IgD-negative memory B cell (primary cell): Measurements from ENCODE around the gene ROR2. TPM values are rescaled to one million over a fixed set of nuclear protein-coding genes. Genes with fewer than 3 reads are reported as not detected.

ENCODE experiments used
- H3K27ac Mint-ChIP-seq, 3 donors: one replicate each; pipeline ENCODE4 v1.8.0; 2020 to 2022; ENCODE audit warnings: mild to moderate bottlenecking in 3 of 3, mixed read lengths in 3 of 3, moderate library complexity in 1 of 3
- H3K27me3 Mint-ChIP-seq: one replicate; pipeline ENCODE4 v1.8.0; 2021; ENCODE audit warnings: mixed read lengths
- H3K36me3 Mint-ChIP-seq: one replicate; pipeline ENCODE4 v1.8.0; 2020; ENCODE audit warnings: mild to moderate bottlenecking, mixed read lengths
- H3K4me1 Mint-ChIP-seq, 3 donors: one replicate each; pipeline ENCODE4 v1.8.0; 2020 to 2022; ENCODE audit warnings: mixed read lengths in 3 of 3, mild to moderate bottlenecking in 1 of 3
- H3K4me3 Mint-ChIP-seq, 4 donors: one replicate each; pipeline ENCODE4 v1.8.0; 2020 to 2022; ENCODE audit warnings: mild to moderate bottlenecking in 4 of 4, mixed read lengths in 4 of 4, moderate library complexity in 3 of 4
- H3K9me3 Mint-ChIP-seq, 3 donors: one replicate each; pipeline ENCODE4 v1.8.0; 2020 to 2021; ENCODE audit warnings: mixed read lengths in 3 of 3, mild to moderate bottlenecking in 1 of 3
- polyA plus RNA-seq: library from polyadenylated mRNA; unstranded; fragments of 300-500 nt; fragmentation: Illumina TruSeq; gene quantifications from one replicate; pipeline ENCODE4 v1.2.3, GENCODE V29; 2021

Gene ROR2
- polyA plus RNA-seq, 1 donor from 2014 or later, result not detected

DNA sequence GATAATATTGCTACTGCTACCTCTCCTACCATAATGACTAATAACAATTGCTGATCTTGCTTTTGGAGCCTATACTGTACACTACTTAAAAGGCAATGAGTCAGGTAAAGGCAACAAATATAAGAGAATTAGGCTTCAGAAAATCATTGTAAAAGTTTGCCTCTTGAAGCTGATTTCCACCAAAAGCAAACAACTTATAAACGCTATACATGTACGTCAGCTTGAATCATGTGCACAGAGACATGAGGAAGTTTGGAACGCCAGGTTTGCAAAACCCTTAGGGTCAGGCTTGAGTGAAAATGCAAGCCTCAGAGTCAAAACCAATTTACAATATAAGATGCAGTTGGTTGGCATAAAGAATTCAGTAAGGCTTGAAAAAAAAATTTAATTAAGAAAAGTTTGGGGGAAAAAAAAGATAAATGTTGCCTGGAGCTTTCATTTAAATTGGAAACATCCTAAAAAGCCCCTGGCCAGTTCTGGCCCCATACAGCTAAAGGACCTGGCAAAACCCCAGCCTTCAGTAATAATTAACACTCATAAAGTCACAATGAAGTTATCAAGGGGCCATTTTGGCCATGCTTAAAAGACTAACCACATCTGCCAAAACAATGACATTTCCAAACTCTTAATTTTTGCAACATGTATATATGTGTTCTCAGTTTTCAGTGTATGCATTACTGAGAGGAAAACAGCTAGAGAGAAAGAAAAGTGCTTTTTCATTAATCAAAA lies 345.4 kb downstream of the ROR2 start:
- Mint-ChIP-seq H3K36me3 (peaks cover 1% of the 10 kb centered on the region), H3K27ac (no peak overlapping the region), H3K9me3 (peaks cover 0 to 3% (median 0%) of the 10 kb centered on the region in 3 donors), H3K4me1 (no peaks in the 10 kb centered on the region), H3K4me3 (no peak overlapping the region), H3K27me3 (peaks cover 7% of the 10 kb centered on the region)

DNA sequence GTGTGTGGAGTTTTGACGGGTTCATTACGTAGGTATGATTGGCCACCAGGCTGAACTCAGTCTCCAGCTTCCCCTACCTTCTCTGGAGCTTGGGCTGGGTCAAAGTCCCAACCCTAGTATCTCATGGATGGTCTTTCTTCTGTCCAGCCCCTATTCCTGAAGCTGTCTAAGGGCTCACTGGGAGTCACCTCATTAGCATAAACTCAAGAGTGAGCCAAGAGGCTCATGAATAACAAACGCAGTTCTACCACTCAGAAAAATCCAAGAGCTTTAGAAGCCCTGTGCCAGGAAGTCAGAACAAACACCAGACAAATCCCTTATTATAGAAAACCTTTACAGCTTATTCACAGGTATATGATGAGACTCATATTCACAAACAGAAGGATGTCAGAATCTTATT lies 346.1 kb downstream of the ROR2 start:
- peaks cover 7% of the 10 kb centered on the region for H3K27me3 Mint-ChIP-seq
- H3K27ac Mint-ChIP-seq, result no peak overlapping the region
- H3K36me3 Mint-ChIP-seq, result peaks cover 1% of the 10 kb centered on the region
- no peak overlapping the region for H3K4me3 Mint-ChIP-seq
- H3K9me3 Mint-ChIP-seq, result peaks cover 0 to 3% (median 0%) of the 10 kb centered on the region in 3 donors
- no peaks in the 10 kb centered on the region for H3K4me1 Mint-ChIP-seq

DNA sequence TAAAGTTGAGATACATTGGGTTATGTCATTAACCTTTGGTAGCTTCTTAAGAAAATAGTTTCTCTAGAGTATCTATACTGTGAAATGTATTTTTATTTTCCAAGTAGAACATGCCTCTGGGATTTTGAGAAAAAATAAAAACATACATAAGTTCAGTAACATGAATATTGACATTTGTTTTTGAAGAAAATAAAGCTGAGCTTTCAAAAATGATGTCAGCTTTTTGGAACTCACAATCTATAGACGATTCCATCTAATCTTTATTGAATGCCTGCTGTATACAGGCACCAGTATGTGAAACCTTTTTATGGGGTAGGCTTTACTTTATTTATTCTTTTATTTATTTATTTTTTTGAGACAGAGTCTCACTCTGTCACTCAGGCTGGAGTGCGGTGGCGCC lies 350.5 kb downstream of the ROR2 start:
- no peaks in the 10 kb centered on the region for H3K4me1 Mint-ChIP-seq
- no peak overlapping the region for H3K27ac Mint-ChIP-seq
- peaks cover 4% of the 10 kb centered on the region for H3K27me3 Mint-ChIP-seq
- peaks cover 1% of the 10 kb centered on the region for H3K36me3 Mint-ChIP-seq
- H3K9me3 Mint-ChIP-seq, result no peaks in the 10 kb centered on the region
- no peak overlapping the region for H3K4me3 Mint-ChIP-seq

DNA sequence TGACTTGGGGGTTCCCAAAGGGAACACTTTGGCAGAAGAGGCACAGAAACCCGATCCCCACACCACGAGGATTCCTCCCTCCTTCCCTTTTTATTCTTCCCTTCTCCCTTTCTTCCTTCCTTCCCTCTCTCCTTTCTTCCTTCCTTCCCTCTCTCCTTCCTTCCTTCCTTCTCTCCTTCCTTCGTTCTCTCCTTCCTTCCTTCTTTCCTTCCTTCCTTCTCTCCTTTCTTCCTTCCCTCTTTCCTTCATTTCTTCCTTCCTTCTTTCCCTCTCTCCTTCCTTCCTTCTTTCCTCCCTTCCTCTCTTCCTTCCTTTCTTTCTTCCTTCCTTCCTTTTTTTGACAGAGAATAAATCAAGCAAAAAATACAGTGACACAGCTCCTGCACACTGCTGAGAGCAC lies 358.4 kb downstream of the ROR2 start:
- Mint-ChIP-seq H3K4me3 (no peak overlapping the region), H3K4me1 (no peaks in the 10 kb centered on the region), H3K27me3 (peaks cover 5% of the 10 kb centered on the region), H3K36me3 (no peaks in the 10 kb centered on the region), H3K9me3 (no peaks in the 10 kb centered on the region), H3K27ac (no peak overlapping the region)

DNA sequence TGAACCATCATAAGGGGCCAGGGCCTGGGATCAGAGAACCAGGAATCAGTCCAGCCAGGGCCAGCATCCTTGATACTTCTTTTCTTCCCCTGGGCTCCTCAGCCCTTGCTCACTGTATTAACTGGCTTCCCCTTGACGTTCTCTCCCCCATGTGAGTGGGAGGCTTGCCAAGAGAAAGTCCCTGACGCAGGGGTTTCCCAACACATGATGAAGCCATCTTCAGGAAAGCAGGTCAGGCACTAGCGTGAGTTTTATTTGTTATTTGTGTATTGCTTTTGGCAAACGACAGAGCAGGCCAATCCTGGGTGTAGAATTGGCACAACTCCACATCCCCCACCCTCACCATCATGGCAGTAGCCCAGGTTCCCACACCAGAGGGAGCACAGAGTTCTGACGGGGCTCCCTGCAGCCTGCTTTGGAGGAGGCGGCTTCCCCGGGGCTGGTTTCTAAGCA lies 360.9 kb downstream of the ROR2 start:
- Mint-ChIP-seq H3K4me1 (no peaks in the 10 kb centered on the region), H3K27me3 (peaks cover 7% of the 10 kb centered on the region), H3K4me3 (no peak overlapping the region), H3K36me3 (no peaks in the 10 kb centered on the region), H3K27ac (no peak overlapping the region), H3K9me3 (no peaks in the 10 kb centered on the region)

DNA sequence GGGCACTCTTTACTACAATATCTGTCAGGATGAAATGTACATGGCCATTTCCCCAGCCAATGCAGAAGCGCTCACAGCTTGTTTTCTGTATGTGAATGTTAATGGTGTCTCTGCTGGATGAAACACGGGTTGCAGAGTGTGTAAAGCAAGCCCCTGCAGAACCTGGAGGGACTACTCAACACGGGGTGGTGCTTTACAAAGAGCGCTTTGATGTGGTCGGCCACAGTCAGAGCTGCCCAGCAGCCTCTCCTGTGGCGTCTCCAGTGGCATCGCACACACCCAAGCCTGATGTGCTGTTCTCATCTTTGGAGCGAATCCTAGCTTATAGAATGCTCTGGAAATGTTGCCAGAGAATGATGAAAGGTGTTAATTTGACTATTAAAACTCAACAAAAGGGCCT lies 363.7 kb downstream of the ROR2 start:
- no peak overlapping the region for H3K4me3 Mint-ChIP-seq
- no peaks in the 10 kb centered on the region for H3K9me3 Mint-ChIP-seq
- H3K36me3 Mint-ChIP-seq, result no peaks in the 10 kb centered on the region
- peaks cover 4% of the 10 kb centered on the region for H3K27me3 Mint-ChIP-seq
- H3K4me1 Mint-ChIP-seq, result no peaks in the 10 kb centered on the region
- no peak overlapping the region for H3K27ac Mint-ChIP-seq

DNA sequence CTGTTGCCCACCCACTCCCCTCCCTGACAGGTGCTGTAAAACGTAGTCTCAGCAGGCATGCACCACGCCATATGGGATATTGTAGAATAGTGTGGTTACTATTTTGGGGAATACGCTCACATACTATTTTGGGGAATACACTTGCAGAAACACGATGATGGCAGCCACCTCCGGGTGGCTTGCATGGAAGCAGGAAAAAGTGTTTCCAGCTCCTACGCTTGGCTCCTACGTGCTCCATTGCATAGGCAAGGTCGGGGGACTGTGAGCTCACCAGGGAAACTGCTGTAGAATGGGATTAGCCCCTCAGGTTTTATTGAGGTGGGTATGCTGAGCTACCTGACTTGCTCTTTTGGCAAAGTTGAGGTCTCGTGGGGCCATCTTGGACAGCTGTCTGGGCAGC lies 366.1 kb downstream of the ROR2 start:
- Mint-ChIP-seq H3K4me1 (no peaks in the 10 kb centered on the region), H3K9me3 (no peaks in the 10 kb centered on the region), H3K27ac (no peak overlapping the region), H3K27me3 (peaks cover 4% of the 10 kb centered on the region), H3K36me3 (no peaks in the 10 kb centered on the region), H3K4me3 (no peak overlapping the region)

DNA sequence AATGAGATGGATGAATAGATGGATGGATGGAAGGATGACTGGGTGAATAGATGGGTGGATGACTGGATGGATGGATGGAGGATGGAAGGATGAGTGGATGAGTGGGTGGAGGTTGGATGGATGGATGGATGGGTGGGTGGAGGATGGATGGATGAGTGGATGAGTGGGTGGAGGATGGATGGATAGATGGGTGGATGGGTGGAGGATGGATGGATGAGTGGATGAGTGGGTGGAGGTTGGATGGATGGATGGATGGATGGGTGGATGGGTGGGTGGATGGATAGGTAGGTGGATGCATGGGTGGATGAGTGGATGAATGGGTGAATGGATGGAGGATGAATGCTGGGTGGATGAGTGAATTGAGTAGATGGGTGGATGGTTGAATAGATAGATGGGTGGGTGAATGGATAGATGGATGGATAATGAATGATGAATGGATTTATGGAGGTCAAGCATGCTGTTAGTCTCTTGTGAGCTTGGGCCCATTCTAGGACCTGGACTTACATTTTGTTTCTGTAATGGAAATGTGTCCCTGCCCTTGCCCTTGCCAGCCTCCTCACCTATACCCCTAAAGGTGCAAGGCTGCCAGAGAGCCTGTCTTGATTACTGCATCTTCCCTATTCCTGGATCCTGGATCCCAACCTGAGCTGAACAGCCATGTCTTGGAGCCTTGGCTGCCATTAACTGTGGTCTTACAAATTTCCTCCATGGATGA lies 366.7 kb downstream of the ROR2 start:
- Mint-ChIP-seq H3K9me3 (no peaks in the 10 kb centered on the region), H3K4me1 (no peaks in the 10 kb centered on the region), H3K36me3 (no peaks in the 10 kb centered on the region), H3K27me3 (peaks cover 4% of the 10 kb centered on the region), H3K27ac (no peak overlapping the region), H3K4me3 (no peak overlapping the region)

DNA sequence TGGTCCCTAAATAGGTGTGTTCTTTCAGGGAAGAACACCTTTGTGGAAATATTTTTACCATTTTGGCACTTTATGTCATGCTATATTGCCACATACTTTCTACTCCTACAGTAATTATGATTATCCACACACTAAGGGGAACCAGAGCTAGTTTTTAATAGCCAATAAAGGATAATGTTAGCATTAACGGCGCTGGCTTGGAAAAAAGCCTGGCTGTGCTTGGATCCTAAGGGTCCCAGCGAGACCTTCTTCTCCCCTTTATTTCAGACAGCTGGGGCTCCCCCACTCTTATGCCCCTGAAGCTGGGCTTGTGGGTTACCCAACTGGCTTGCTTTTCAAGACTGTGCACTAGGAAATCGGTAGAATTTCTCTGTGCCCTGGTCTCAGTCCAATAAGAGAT lies 367.8 kb downstream of the ROR2 start:
- H3K36me3 Mint-ChIP-seq, result no peaks in the 10 kb centered on the region
- no peak overlapping the region for H3K4me3 Mint-ChIP-seq
- no peaks in the 10 kb centered on the region for H3K4me1 Mint-ChIP-seq
- H3K27me3 Mint-ChIP-seq, result peaks cover 4% of the 10 kb centered on the region
- no peaks in the 10 kb centered on the region for H3K9me3 Mint-ChIP-seq
- H3K27ac Mint-ChIP-seq, result no peak overlapping the region

DNA sequence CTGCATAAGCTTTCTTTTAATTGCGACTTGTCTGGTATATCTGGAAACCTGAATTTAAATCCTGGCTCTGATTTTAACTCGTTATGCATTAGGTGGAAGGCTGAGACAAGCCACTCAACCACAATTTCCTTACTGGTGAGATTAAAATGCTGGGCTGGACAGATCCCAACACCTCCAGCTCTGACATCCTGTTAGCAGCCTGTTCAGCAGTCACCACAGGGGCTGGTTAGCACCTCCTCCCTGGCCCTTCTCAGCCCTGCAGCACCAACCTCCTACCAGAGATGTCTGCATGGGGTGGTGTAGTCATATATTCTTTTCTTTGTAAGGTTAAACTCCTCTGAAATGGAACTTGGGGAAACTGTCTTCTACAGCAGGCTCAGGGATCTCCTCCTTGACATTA lies 369.9 kb downstream of the ROR2 start:
- Mint-ChIP-seq H3K4me1 (no peaks in the 10 kb centered on the region), H3K27me3 (peaks cover 2% of the 10 kb centered on the region), H3K9me3 (no peaks in the 10 kb centered on the region), H3K27ac (no peak overlapping the region), H3K4me3 (no peak overlapping the region), H3K36me3 (no peaks in the 10 kb centered on the region)

DNA sequence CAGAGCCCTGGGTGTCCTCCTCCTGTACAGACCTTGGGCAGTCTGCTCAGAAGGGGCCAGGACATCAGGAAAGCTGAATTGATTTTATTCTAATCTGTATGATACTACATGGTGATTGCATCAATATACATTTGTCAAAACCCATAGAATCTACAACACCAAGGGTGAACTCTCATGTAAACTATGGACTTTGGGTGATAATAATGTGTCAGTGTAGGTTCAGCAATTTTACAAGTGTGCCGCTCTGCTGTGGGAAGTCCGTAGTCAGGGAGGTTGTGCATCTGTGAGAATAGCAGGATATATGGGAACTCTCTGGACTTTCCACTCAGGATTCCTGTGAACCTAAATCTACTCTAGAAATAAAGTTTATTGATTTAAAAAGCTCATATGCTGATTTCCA lies 371.1 kb downstream of the ROR2 start:
- no peaks in the 10 kb centered on the region for H3K4me1 Mint-ChIP-seq
- H3K4me3 Mint-ChIP-seq, result no peak overlapping the region
- H3K27ac Mint-ChIP-seq, result no peak overlapping the region
- no peaks in the 10 kb centered on the region for H3K9me3 Mint-ChIP-seq
- H3K36me3 Mint-ChIP-seq, result no peaks in the 10 kb centered on the region
- no peaks in the 10 kb centered on the region for H3K27me3 Mint-ChIP-seq

DNA sequence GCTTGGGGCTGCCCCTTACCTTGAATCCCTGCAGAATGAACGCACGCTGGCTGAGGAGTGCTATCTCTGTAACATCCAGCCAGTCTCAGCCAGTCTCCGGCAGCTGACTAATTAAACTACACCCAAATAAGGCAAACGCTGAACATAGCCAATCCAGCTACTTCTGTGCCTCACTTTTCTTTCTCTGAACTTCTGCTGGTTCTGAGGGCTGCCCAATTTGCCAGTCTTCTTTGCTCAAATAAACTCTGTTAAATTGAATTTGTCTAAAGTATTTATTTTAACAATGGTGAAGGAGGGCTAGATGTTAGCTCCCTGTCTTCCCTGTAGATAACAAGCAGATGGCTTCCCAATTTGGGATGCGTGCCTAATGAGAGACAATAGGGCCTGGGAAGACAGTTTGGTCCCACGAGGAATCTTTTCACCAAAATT lies 372.4 kb downstream of the ROR2 start:
- Mint-ChIP-seq H3K9me3 (no peaks in the 10 kb centered on the region), H3K36me3 (no peaks in the 10 kb centered on the region), H3K27me3 (no peaks in the 10 kb centered on the region), H3K4me1 (no peaks in the 10 kb centered on the region), H3K27ac (no peak overlapping the region), H3K4me3 (no peak overlapping the region)

DNA sequence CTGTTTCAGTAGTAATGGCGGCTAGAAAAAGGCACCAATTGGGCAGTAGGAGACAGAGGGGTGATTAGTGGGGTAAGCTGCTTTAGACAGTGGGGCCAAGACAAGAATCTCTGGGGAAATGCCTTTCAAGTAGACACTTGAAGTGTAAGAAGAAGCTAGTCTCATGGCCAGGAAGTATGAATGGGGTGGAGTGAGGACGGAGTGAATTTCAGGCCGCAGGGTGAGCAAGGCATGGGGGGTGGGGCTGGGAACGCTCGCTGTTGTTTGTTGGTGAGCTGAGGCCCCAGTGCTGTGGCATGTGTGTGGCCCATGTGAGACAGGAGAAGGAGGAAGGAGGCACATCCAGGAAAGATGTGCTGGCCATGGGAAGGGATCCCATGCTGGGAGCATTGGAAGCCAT lies 377.2 kb downstream of the ROR2 start:
- peaks cover 0 to 4% (median 3%) of the 10 kb centered on the region in 3 donors for H3K9me3 Mint-ChIP-seq
- H3K27ac Mint-ChIP-seq, result no peak overlapping the region
- H3K4me1 Mint-ChIP-seq, result no peaks in the 10 kb centered on the region
- no peak overlapping the region for H3K4me3 Mint-ChIP-seq
- H3K27me3 Mint-ChIP-seq, result peaks cover 16% of the 10 kb centered on the region
- H3K36me3 Mint-ChIP-seq, result no peaks in the 10 kb centered on the region

DNA sequence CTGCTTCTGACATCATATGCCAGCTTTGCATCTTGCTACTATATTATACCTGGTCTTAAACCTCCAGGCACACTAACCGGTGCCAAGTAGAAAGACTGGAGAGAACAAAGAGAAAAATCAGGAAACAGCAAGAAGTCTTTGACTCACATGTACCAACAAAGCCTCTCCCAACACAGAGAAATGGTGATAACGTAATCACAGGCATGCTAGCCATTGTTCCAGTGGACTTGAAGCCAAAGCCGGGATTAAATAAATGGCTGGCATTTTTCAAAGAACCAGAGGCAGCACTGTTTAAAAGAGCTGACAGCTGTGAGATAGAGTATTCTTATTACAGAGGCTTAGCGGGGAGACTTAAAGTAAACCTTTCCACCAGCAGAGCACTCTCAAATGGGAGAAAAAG lies 378.0 kb downstream of the ROR2 start:
- no peak overlapping the region for H3K4me3 Mint-ChIP-seq
- peaks cover 16% of the 10 kb centered on the region for H3K27me3 Mint-ChIP-seq
- H3K4me1 Mint-ChIP-seq, result no peaks in the 10 kb centered on the region
- H3K36me3 Mint-ChIP-seq, result no peaks in the 10 kb centered on the region
- H3K9me3 Mint-ChIP-seq, result peaks cover 0 to 4% (median 3%) of the 10 kb centered on the region in 3 donors
- H3K27ac Mint-ChIP-seq, result no peak overlapping the region

DNA sequence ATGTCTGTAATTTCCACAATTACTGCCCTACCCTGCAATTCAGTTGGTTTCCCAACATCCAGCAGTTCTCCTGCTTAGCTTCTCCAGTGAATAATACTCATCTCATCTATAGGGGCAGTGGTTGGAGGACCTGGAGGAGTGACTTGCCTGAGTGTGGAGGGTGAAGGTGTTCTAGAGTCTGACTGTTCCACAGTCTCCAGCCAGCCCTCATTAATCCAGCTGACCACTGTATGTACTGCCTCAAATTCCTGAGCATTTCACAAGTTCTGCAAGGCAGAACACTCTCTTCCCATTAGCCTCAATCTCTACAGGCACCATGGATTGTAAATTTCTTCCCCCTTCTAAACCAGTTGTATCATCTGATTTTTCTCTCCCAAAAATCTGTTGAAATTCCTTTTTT lies 379.0 kb downstream of the ROR2 start:
- Mint-ChIP-seq H3K4me3 (no peak overlapping the region), H3K36me3 (no peaks in the 10 kb centered on the region), H3K4me1 (no peaks in the 10 kb centered on the region), H3K27me3 (peaks cover 16% of the 10 kb centered on the region), H3K9me3 (peaks cover 0 to 4% (median 3%) of the 10 kb centered on the region in 3 donors), H3K27ac (no peak overlapping the region)
